T-helper 9 cell (primary cell): Measurements from ENCODE around the gene DIS3.
"Not testable (repeated sequence)": the region's sequence is repeated elsewhere in the genome, so short reads cannot be mapped to it uniquely, and the experiment has no call there.

Source experiments
- DNase-seq: peaks from one replicate; pipeline ENCODE4 v3.0.0-alpha.2; 2020

Gene DIS3

DNA sequence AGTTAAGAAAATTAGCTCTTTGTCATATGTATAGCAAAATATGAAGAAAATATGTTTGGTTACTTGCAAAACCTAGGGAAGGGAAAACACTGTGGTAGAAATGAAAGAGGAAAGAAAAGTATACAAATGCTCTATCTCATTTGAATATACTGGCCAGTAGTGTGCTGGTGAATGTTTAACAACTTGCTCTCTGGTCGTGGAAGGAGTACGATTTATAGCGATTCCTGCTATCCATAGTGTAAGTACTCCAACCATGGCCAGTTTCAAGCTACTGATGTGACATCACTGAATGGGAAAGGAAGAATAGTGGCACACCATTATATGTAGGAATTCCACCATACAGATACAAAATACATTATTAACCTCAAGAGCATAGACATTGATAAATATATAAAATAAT is 44.7 kb downstream of the DIS3 start:
- no peak for DNase-seq

DNA sequence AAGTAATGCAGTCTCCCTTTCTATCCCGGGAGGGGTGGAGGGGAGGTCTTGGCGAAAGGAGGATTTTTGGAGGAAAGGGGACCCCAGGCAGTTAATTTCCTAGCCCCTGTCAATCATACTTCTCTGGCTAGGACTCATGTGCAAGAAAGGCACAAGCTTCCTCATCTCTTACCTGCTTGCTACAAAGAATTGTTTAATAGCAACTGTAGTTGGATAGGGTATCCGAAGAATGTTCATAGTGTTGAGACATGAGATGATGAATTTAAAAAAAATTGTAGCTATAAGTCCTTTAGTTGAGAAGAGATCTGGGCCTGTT is 53.5 kb downstream of the DIS3 start:
- no peak for DNase-seq

DNA sequence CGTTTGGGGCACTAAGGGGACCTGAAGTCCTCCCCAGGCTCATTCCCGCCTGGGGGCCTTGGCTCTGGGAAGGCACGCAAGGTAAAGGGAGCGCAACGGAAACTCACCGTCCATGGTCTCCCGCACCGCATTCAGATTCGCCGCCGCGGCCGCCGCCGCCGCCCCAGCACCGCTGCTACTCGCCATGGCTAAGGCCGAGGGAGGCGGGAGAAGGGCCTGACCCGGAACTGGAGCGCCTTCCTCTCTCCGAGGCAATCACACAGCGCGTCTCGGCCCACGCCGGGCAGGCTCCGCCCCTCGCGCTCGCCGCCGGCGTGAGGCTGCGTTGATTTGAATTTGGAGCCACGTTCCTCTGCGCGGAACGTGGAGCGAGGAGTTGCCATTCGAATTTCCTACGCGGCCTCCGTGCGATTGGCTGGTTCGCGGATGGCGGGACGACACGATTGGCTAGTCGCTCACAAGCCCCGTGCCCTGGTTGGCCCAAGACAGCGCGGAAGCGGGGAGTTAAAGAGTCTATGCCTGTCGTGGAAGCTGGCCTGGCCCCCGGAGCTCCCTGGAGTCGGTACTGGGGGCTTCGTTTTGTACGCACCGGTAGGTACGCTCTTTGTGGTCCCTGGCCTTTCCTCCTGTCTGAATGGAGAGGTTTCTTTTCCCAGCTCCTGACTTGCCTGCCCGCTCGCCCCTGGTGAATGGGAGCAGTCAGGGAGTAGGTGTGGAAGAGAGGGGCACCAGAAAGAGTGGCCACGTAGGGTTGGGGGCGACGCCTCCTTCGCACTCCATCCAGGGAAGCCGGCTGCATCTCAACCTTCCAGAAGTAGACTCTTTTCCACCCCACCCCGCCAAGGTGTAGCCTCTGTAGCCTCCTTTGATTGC is 54.0 kb downstream of the DIS3 start, which contains the start of the genes BORA and MZT1:
Gene BORA, plus strand, starts transcription at position 507 of the 873 bp plus-strand sequence. CDS start 1,018 bp downstream, outside the sequence.
Gene MZT1, minus strand, starts transcription at position 213 of the 873 bp plus-strand sequence. Its CDS starts 27 bp downstream, at position 186.
- DNase-seq, result peak; percentile 90

DNA sequence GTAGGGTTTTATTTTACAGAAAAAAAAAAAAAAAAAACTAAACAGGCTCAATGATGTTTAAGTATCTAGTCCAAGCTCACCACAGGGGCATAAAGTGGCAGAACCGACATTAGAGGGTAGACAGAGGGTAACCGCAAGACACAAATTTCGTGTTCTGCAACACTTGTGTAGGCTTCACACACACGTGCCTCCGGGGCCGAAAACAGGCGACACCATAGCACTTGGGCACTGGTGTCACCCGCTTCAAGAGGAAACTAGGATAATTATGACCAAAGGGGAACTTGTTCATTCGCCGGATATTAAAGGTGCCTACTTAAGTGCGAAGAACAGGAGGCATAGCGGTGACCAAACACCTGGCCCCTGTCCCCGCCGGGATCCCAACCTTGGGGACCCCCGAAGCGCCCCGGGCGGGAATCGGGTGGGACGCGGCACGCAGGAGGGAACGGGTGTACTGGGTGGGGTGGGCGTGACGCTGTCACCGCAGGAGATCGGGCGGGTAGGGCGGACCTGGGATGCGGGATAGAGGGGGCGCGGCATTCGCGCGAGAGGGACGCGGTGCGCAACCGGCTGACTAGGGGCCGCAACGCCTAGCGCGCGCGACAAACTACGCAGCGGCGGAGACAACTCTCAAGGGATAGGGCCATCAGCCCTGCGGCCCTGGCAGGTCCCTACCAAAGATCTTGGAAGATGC is 54.8 kb downstream of the DIS3 start:
- peak; percentile 34 for DNase-seq

DNA sequence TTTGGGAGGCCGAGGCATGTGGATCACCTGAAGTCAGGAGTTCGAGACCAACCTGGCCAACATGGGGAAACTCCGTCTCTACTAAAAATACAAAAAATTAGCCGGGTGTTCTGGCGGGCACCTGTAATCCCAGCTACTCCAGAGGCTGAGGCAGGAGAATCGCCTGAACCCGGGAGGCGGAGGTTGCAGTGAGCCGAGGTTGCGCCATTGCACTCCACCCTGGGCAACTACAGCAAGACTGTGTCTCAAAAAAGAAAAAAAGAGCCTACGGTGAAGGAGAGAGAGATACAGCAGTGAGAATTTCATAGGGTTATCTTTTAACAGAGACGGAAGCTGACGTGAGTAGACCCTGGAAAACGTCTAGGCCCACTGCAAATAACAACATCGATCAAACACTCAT is 55.5 kb downstream of the DIS3 start:
- DNase-seq, result not testable (repeated sequence)

DNA sequence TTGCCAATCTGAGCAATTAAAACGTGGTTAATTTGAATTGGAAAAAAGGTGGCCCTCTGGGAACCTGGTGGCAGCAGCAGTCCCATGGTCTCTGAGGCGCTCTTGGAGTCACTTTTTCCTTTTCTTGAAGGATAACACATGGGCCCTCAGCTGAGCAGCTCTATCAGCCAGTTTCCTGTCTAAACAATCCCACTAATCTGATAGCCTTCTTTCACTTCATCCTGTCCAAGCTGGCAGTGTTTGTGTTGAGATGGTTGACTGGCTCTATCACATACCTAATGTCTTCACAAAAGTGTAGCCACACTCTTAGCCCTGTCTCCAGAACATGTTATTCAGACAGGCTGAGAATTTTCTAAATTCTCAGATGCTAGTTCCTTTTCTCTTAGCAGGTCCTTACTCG is 64.9 kb downstream of the DIS3 start:
- DNase-seq, result no peak
